HG03571 (cell line): ENCODE data around the gene LIPA.

Experiments
- ATAC-seq: cut with Tn5 transposase; IDR thresholded peaks from one replicate; pipeline ENCODE4 v1.9.1; 2021; ENCODE audit not compliant: unreplicated experiment

The LIPA gene

GRCh38 chr10:89241486-89242344 lies 9.9 kb downstream of the LIPA start:
- ATAC-seq = no peak

DNA sequence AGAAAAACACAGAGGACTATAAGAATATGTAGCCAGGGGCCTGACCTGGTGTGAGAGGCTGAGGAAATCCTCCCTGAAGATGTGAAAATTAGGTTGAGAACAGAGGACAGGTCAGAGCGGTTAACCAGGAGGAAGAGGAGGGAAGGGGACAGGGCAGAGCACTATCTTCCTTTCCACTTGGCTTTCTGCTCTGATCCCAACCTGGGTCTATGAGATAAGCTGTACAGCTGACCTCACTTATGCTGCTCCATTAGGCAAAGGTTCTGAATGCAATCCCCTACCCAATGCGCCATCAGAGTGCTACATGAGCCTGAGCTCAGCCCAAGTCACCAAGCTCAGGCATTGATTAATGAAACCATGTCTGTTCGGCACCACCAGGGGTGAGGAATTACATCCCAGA lies 10.5 kb downstream of the LIPA start:
- no peak for ATAC-seq

DNA sequence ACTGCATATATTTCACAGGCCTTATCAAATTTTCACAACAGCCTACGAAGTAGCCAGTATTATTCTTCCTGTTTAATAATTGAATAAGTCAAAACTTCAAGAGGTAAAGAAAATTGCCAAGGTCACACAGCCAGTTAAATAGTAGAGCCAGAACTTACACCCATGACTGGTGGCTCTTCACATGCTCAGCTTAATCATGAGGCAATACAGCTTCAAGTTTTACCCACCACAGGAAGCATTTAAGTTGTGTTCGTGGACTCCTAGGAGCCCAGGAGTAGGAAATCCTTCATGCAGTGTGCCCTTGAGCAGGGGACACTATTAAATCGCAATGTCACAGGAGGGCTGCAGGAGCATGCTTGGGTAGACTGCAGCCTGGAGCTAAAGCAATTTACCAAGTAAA lies 11.1 kb downstream of the LIPA start:
- ATAC-seq = no peak

DNA sequence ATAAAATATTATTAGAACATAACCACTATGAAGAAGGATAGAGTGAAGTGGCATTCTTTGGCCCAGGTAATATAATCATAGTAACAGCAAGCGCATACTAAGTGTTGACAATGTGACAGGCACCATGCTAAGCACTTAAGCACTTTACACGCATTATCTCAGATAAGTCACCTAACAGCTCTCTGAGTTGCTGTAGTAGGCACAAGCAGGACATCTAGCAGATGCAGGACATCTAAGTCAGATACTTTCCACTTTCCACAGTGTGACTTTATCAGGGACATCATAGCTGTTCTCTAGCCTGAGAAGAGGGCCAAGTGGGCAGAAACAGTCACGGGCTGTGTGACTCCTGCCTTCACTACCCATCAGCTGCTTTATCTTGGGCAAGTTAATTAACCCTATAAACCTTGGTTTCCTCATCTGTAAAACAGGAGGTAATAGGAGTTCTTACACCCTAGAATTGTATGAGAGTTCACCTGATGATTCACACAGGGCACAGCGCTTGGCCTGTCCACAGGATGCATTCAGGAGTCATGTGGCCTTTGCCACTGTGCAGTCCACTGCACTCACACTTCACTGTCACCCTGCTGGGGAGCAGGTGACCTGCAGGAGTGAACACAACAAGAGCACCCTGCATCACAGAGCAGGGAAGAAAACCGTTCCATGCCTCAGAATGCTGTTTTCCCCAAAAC lies 12.5 kb downstream of the LIPA start:
- ATAC-seq = no peak

DNA sequence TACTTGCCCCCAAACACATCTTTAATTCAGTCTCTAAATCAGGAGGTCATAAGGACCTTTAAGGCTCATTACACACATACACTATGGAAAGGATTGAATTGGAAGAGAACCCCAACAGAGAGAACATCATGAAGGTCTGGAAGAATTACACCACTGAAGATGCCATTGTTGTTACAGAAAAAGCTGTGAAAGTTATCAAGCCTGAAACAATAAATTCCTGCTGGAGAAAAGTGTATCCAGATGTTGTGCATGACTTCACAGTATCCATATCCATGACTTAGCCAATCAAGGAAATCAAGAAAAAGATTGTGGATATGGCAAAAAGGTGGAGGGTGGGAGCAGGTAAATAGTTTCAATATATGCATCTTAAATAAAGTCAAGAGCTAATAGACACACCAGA lies 13.7 kb downstream of the LIPA start:
- ATAC-seq = no peak

DNA sequence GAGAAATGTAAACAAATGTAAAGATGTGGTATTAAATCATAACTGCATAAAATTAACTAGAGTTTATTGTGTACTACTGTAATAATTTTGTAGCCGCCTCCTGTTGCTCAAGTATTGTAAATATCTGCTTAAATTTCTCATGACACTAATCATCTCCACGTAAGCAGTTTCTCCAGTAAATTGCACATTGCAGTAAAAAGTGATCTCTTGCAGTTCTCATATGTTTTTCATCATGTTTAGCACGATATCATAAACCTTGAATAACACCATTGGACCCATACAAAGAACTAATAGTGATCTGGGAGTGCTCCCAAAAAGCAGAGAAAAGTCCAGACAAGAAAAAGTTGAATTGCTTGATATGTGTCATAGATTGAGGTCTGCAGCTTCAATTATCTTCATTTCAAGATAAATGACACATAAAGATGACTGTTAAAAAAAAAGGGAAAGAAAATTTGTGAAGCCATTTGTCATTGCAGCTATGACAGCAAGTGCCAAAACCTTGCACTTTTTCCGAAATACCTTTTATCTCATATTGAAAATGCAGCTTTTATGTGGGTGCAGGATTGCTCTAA lies 15.3 kb downstream of the LIPA start:
- ATAC-seq = no peak

GRCh38 chr10:89235073-89235798 lies 16.3 kb downstream of the LIPA start:
- ATAC-seq = no peak

DNA sequence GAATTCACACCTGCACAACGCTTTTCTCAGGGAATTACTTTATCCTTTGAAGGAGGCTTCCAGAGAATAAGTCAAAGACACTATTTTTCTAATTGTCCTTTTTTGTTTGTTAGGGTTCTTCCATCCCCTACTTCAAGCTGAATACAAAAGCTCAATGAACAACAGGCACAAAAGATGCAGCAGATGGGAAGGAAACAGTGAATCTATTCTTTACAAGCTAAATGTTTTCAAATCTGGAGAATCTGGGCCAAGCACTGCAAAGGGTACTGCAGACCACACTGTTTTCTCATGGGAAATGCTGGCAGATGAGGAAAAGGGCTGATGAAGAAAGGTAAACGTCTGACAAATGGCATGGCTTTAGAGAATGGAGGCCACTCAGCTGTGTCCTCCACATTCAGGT lies 18.5 kb downstream of the LIPA start:
- ATAC-seq = no peak

DNA sequence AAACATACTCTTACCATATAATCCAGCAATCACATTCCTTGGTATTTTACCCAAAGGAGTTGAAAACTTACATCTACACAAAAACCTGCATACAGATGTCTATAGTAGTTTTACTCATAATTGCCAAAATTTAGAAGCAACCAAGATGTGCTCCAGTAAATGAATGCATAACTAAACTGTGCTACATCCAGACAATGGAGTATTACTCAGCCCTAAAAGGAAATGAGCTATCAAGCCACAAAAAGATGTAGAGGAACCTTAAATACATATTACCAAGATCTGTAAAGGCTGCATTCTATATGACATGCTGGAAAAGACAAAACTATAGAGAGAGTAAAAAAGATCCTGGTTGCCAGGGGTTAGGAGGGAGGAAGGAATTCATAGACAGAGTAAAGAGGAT lies 22.6 kb downstream of the LIPA start:
- ATAC-seq = no peak

DNA sequence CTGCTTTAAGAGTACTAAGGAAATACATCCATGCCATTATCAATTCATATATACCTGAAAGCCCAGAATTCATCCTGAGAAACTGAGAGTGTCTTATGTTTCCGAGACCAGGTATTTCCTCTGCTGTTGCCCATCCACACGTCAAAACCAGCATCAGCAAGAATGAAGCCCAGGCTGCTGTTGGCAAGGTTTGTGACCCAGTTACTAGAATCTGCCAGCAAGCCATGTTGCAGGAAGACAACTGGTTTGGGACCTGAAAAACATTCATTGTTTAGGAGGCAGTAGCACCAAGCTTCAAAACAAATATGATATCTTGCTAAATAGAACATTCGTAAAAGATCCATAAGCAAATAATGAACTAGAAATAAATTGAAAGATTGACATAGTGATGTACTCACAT lies 23.4 kb downstream of the LIPA start:
- ATAC-seq = no peak

DNA sequence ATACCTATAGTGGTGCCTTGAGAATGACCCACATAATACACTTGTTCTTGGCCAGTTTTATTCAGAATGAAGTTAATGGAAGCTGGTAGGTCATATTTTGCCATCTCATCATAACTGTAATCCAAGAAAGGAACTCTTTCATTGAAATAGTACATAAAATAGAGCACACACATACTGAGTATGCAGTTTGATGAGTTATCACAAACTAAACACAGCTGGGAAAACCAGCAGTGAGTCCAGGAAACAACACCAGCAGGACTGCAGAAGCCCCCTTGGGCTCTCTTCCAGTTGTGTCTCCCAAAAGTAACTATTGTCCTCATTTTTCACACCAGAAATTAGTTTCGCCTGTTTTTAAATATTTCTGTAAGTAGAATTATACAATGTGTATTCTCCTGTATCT lies 24.7 kb downstream of the LIPA start:
- no peak for ATAC-seq

DNA sequence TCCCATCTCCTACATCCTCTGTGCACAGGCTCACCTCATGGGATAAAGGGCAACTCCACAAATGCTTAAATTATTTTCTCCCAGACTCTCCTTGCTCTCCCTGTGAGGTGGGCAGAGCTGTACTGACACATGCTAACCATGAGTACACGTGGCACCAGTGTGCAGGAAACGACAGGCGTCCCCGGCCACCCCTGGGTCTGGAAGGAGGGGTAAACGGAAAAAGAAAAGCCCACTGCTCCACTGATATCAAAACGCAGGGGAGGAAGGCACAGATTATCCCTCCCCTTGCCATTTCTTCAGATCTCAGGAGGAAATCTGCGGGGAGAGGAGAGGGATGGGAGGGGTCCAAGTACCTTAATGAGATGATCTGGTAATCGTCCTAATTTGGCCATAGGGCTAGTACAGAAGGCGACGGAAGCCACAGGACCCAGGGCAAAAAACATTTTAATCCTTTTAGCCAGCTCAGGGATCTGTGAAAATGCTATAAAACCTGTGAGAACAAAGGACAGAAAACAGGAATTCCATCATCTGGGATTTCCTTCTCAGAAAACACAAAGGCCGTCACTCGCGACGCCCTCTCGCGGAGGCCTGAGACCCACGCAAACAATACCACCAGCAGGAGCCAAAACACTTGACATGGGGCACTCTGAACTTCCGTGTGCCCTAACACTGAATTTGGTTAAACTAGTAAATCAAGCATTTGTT lies 26.7 kb downstream of the LIPA start:
- no peak for ATAC-seq

- ATAC-seq = no peak
These were observed 29.7 kb downstream of the LIPA start for GRCh38 chr10:89221919-89222318.

DNA sequence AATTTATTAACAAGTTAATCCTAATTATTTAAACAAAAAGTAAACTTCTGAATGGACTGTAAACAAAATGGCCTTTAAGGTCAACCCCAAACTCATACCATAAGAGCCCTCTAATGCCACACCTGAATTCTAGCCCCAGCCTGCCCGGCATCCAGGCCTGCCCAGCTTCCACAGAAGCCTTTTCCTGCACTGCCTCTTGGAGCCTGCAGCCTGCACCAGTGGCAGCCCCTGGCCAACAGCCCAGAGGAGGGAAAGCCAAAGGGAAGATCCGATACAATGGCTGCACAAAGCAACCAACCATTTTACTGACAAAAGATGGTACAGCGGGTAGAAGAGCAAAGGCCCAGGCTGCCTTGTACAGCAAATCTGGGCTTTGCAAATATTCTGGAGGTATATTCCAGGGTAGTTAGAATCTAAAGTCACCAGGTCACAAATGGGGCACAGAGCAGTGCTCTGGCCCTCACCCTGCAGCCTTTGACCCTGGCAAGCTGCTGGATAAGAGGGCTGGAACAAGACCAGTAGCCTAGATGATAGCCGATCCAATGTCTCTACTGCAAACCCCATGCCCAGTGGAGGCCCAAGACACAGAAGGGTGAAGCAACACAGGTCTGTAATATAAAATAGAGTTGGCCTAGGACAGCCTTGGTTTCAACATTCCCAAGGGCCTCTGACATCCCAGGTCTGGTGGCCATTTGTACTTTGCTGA lies 31.9 kb downstream of the LIPA start:
- ATAC-seq = no peak

- no peak for ATAC-seq
These were observed 34.3 kb downstream of the LIPA start for GRCh38 chr10:89217057-89217990.

DNA sequence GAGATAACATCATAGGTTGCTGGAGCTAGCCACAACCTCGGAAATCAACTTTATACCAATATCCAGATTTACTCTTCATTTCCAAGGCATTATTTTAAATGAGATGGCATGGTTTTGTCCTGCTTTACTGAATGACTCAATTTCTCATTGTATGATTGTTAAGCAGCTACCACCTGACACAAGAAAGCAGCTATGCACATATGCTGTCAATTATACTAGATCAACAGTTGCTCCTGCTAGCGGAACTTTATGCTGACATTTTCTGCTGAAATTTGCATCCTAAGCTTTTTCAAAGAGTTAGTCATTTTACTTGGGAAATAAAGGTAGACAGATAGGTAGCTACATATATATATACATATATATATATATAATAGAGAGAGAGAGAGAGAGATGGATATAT lies 35.5 kb downstream of the LIPA start:
- ATAC-seq = no peak

DNA sequence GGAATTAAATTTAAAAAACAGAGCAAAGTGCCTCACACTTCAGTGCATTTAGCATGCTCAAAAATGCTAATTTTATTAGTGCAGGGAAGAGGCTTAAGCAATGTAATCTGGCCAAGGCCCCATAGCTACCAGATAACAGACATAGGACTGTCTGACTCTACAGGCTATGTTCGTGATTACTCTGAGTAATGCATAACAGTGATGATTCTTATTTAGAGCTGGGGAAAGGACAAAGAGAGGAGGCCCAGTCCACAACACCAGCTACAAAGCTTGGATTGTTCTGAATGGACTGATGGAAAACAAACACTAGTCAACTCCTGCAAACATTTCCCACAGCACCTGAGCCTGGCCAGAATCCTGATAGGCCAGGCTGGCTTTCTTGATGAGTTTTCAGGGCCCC lies 36.1 kb downstream of the LIPA start:
- ATAC-seq = no peak

DNA sequence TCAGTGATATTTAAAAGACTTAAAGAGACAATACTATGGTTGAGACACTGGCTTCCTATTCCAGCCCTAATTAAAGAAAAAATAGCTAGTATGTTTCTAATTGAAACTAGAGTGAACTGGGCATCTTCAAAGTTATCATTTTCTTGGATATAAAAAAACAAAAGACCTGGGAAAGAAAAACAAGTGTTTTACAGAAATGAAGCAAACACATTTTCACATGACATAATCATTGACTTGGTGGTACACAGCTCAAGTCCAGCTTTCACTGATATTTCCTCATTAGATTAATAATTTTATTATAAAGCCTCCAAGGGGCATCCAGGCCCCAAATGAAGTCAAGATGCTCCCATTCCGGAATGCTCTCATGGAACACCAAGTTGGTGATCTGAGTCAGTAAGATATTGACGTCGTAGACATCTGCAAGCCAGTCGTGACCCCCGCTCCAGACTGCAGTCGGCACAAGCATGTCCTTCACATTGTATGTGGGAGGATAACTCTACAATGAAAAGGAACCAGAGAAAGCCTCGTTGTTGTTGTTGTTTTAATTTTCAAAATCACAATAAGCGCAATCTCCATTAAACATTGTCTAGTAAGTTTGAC lies 36.9 kb downstream of the LIPA start:
- no peak for ATAC-seq
